SK-N-SH (cell line): ENCODE measurements around the gene XKR7. TPM values are rescaled to one million over a fixed set of nuclear protein-coding genes. Genes with fewer than 3 reads are reported as not detected.

Source experiments
- CTCF ChIA-PET: fragments of 300-600, 350-600 bp; formaldehyde crosslinking; extraction: SDS; loops from one replicate; lab custom pipeline; 2021; lab: Yijun Ruan, JAX
- POLR2A ChIA-PET: fragments of 350-600 bp; sonication (Branson Sonifier 250); formaldehyde crosslinking; extraction: SDS; loops from one replicate; lab custom pipeline; 2020; ENCODE audit warnings: antibody characterized with exemption, inconsistent platforms; lab: Yijun Ruan, JAX
- DNase-seq: peaks from one replicate; pipeline ENCODE4 v3.0.0; 2012
- H2AFZ ChIP-seq: fragments of 200-600 bp; sonication (generic); 2 replicates; pipeline ENCODE4 v1.8.1; 2016; ENCODE audit warnings: antibody characterized with exemption, mild to moderate bottlenecking, low read depth
- H3F3A ChIP-seq: fragments of 200-600 bp; sonication (generic); replicated peaks from 2 replicates; pipeline ENCODE3; 2016; ENCODE audit warnings: antibody characterized with exemption, mild to moderate bottlenecking; ENCODE audit not compliant: insufficient read depth
- H3K27ac ChIP-seq, 2 experiments: fragments of 200-500 bp in 1 of 2; fragments of 200-600 bp in 1 of 2; sonication (Bioruptor generic) in 1 of 2; sonication (generic), shearing (Covaris generic) in 1 of 2; 2 replicates each; pipeline versions ENCODE4 v1.5.1 to v1.6.1; 2014 to 2016; ENCODE audit warnings: low read depth in 2 of 2, inconsistent platforms in 1 of 2, low read length in 1 of 2, mild to moderate bottlenecking in 1 of 2, mixed read lengths in 1 of 2
- H3K27me3 ChIP-seq: fragments of 200-600 bp; sonication (generic), shearing (Covaris generic); 2 replicates; pipeline ENCODE4 v1.6.1; 2016; ENCODE audit warnings: mixed run types; ENCODE audit not compliant: insufficient read depth
- H3K36me3 ChIP-seq, 2 experiments: fragments of 200-500 bp in 1 of 2; fragments of 200-600 bp in 1 of 2; sonication (Bioruptor generic) in 1 of 2; sonication (generic) in 1 of 2; replicated peaks in 1 of 2; 2 replicates each; pipeline versions ENCODE3 to v1.5.1; 2014 to 2016; ENCODE audit warnings: low read length in 1 of 2, mild to moderate bottlenecking in 1 of 2; ENCODE audit not compliant: insufficient read depth in 2 of 2, control insufficient read depth in 1 of 2
- H3K4me1 ChIP-seq, 2 experiments: fragments of 200-500 bp in 1 of 2; fragments of 200-600 bp in 1 of 2; sonication (Bioruptor generic) in 1 of 2; sonication (generic), shearing (Covaris generic) in 1 of 2; 2 replicates each; pipeline versions ENCODE4 v1.5.1 to v1.6.1; 2014 to 2016; ENCODE audit warnings: low read depth in 1 of 2, low read length in 1 of 2, mixed run types in 1 of 2; ENCODE audit not compliant: insufficient read depth in 2 of 2, control insufficient read depth in 1 of 2
- H3K4me2 ChIP-seq: fragments of 200-600 bp; sonication (generic), shearing (Covaris generic); 2 replicates; pipeline ENCODE4 v1.6.1; 2017; ENCODE audit warnings: mixed run types
- H3K4me3 ChIP-seq, 2 experiments: fragments of 200-500 bp in 1 of 2; fragments of 200-600 bp in 1 of 2; sonication (Bioruptor generic) in 1 of 2; sonication (generic), shearing (Covaris generic) in 1 of 2; 2 replicates each; pipeline versions ENCODE4 v1.5.1 to v1.8.1; 2014 to 2016; ENCODE audit warnings: low read depth in 2 of 2, inconsistent platforms in 1 of 2, low read length in 1 of 2, mild to moderate bottlenecking in 1 of 2, mixed read lengths in 1 of 2, moderate library complexity in 1 of 2
- H3K79me2 ChIP-seq: fragments of 200-600 bp; sonication (generic); 2 replicates; pipeline ENCODE4 v1.8.1; 2017; ENCODE audit warnings: mild to moderate bottlenecking; ENCODE audit not compliant: insufficient read depth
- H3K9ac ChIP-seq: fragments of 200-600 bp; sonication (generic); 2 replicates; pipeline ENCODE4 v1.6.1; 2017; ENCODE audit warnings: mixed run types
- H3K9me2 ChIP-seq: fragments of 200-600 bp; sonication (generic); 2 replicates; pipeline ENCODE4 v1.6.1; 2017; ENCODE audit warnings: mixed run types
- H3K9me3 ChIP-seq: fragments of 200-600 bp; sonication (generic); 2 replicates; pipeline ENCODE4 v1.6.1; 2017; ENCODE audit warnings: mixed run types, mild to moderate bottlenecking, moderate library complexity
- H4K20me1 ChIP-seq: fragments of 200-600 bp; sonication (generic); 2 replicates; pipeline ENCODE4 v1.6.1; 2017; ENCODE audit warnings: mild to moderate bottlenecking, mixed run types; ENCODE audit not compliant: insufficient read depth
- ELF1 ChIP-seq: IDR thresholded peaks from 2 replicates; pipeline ENCODE4 v1.4.0; 2012
- EP300 ChIP-seq, 2 experiments: IDR thresholded peaks; 2 replicates each; pipeline versions ENCODE4 v1.4.0 to v1.6.1; 2012; ENCODE audit warnings: borderline replicate concordance in 1 of 2, low read depth in 1 of 2, low read length in 1 of 2
- GATA2 ChIP-seq: sonication (generic); formaldehyde crosslinking; IDR thresholded peaks from 2 replicates; pipeline ENCODE4 v1.5.0; 2020; ENCODE audit warnings: mild to moderate bottlenecking, missing genetic modification reagents
- MEF2A ChIP-seq: IDR thresholded peaks from 2 replicates; pipeline ENCODE4 v1.4.0; 2012; ENCODE audit warnings: low read depth, borderline replicate concordance
- NFIC ChIP-seq: IDR thresholded peaks from 2 replicates; pipeline ENCODE4 v1.4.0; 2012; ENCODE audit warnings: borderline replicate concordance
- TAF1 ChIP-seq: IDR thresholded peaks from 2 replicates; pipeline ENCODE4 v1.6.1; 2012; ENCODE audit warnings: low read depth, mild to moderate bottlenecking, low read length, moderate library complexity, borderline replicate concordance
- TCF12 ChIP-seq: IDR thresholded peaks from 2 replicates; pipeline ENCODE4 v1.4.0; 2012
- TEAD4 ChIP-seq: IDR thresholded peaks from 2 replicates; pipeline ENCODE4 v1.4.0; 2012; ENCODE audit warnings: mild to moderate bottlenecking, borderline replicate concordance; ENCODE audit not compliant: insufficient read depth
- WGBS: methylation state at CpG from one replicate; pipeline ENCODE4 v1.1.6; 2017; ENCODE audit warnings: low lambda C conversion rate; 5-methylcytosine and 5-hydroxymethylcytosine counted together
- polyA plus RNA-seq, 3 experiments: library from polyadenylated mRNA; depleted of rRNA; stranded (reverse); fragments of >200 nt; gene quantifications; 2 replicates each; pipeline ENCODE4 v1.2.3, GENCODE V29; 2012
- TF ChIP-seq, protein P1 (sequence below): fragments of 150-350 bp; IDR thresholded peaks from 2 replicates; pipeline ENCODE4 v1.6.1; 2016; ENCODE audit warnings: mild to moderate bottlenecking, low read depth, low read length
- TF ChIP-seq, protein P2 (sequence below): IDR thresholded peaks from 2 replicates; pipeline ENCODE4 v1.4.0; 2012; ENCODE audit warnings: low read depth, borderline replicate concordance
- TF ChIP-seq, protein P3 (sequence below): fragments of 150-350 bp; IDR thresholded peaks from 2 replicates; pipeline ENCODE4 v1.6.1; 2017; ENCODE audit warnings: antibody characterized with exemption, low read length, low read depth, borderline replicate concordance

XKR7 gene
- polyA plus RNA-seq, 1 of the 3 experiments (the other 2 are of a cell fraction), result 0.02 TPM

DNA sequence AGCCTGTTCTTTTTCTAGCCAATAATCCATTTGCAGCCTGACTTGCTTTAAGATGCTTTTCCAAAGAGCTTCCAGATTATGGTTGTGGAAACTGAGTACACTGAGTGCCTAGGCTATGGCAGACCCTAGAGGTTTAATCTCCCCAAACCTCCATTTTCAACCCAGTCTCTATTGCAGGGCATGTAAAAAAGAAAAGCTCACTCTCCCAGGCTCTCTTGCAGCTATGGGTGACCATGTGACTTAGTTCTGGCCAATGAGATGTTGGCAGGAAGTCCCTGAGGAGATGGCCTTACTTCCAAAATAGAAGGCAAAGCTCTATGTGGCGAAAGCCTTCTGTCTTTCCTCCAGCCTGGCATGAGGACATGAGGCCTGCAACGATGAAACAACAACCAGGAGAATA lies 19.9 kb upstream of the XKR7 start:
- Histone ChIP-seq H3F3A (no peaks in the 10 kb centered on the region), H3K27ac (no peak overlapping the region), H3K36me3 (peaks cover 12 to 46% of the 10 kb centered on the region in 2 experiments), H3K9me3 (no peaks in the 10 kb centered on the region), H3K4me3 (no peak overlapping the region), H2AFZ (no peak overlapping the region), H3K9ac (no peak overlapping the region), H4K20me1 (peaks cover 10% of the 10 kb centered on the region; the same call in 1 of the 2 replicates), H3K79me2 (peaks cover 40% of the 10 kb centered on the region), H3K9me2 (no peaks in the 10 kb centered on the region), H3K4me2 (no peak overlapping the region), H3K4me1 (peaks cover 7 to 12% of the 10 kb centered on the region in 2 experiments; a peak in 3 of 4 replicates), H3K27me3 (no peaks in the 10 kb centered on the region)
- CTCF ChIA-PET, result interaction anchor here (1.1 to 3.8 kb wide), 4 partner anchors 79 to 125 kb away, joined by 3 to 17 read pairs (median 4); no protein-coding TSS in a partner anchor
- no peak for DNase-seq
- TF ChIP-seq EP300 (IDR thresholded peaks at IDR 0.05; ENCODE audit: borderline replicate concordance in 1 of 2, low read depth in 1 of 2, low read length in 1 of 2) (no peak), TCF12 (no peak), TAF1 (no peak), ELF1 (no peak), TEAD4 (no peak), NFIC (no peak), GATA2 (CRISPR knock-in tag) (no peak), MEF2A (no peak)
- TF ChIP-seq, protein P1, sequence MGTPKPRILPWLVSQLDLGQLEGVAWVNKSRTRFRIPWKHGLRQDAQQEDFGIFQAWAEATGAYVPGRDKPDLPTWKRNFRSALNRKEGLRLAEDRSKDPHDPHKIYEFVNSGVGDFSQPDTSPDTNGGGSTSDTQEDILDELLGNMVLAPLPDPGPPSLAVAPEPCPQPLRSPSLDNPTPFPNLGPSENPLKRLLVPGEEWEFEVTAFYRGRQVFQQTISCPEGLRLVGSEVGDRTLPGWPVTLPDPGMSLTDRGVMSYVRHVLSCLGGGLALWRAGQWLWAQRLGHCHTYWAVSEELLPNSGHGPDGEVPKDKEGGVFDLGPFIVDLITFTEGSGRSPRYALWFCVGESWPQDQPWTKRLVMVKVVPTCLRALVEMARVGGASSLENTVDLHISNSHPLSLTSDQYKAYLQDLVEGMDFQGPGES, result no peak
- TF ChIP-seq, protein P2, sequence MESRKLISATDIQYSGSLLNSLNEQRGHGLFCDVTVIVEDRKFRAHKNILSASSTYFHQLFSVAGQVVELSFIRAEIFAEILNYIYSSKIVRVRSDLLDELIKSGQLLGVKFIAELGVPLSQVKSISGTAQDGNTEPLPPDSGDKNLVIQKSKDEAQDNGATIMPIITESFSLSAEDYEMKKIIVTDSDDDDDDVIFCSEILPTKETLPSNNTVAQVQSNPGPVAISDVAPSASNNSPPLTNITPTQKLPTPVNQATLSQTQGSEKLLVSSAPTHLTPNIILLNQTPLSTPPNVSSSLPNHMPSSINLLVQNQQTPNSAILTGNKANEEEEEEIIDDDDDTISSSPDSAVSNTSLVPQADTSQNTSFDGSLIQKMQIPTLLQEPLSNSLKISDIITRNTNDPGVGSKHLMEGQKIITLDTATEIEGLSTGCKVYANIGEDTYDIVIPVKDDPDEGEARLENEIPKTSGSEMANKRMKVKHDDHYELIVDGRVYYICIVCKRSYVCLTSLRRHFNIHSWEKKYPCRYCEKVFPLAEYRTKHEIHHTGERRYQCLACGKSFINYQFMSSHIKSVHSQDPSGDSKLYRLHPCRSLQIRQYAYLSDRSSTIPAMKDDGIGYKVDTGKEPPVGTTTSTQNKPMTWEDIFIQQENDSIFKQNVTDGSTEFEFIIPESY, result no peak
- TF ChIP-seq, protein P3, sequence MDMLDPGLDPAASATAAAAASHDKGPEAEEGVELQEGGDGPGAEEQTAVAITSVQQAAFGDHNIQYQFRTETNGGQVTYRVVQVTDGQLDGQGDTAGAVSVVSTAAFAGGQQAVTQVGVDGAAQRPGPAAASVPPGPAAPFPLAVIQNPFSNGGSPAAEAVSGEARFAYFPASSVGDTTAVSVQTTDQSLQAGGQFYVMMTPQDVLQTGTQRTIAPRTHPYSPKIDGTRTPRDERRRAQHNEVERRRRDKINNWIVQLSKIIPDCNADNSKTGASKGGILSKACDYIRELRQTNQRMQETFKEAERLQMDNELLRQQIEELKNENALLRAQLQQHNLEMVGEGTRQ, result no peak
- WGBS, result 95% methylated on average over 2 of the region's 2 CpGs
- POLR2A ChIA-PET, result interaction anchor here (0.6 kb wide), 1 partner anchor 95 kb away, joined by 3 read pairs; no protein-coding TSS in a partner anchor
